Endodermal cell (in vitro differentiated cells): ENCODE results near the gene CPEB1. TPM values are rescaled to one million over a fixed set of nuclear protein-coding genes. Genes with fewer than 3 reads are reported as not detected.

ENCODE experiments used
- DNase-seq: peaks from one replicate; pipeline ENCODE4 v3.0.0-alpha.2; 2017
- H3K27ac ChIP-seq: 2 replicates; pipeline ENCODE4 v1.5.1; 2013; ENCODE audit warnings: mild to moderate bottlenecking, low read depth, low read length, moderate library complexity
- H3K27me3 ChIP-seq: 2 replicates; pipeline ENCODE4 v1.6.1; 2013; ENCODE audit warnings: mild to moderate bottlenecking, low read length, moderate library complexity; ENCODE audit not compliant: insufficient read depth, control insufficient read depth, poor library complexity, severe bottlenecking
- H3K36me3 ChIP-seq: 2 replicates; pipeline ENCODE4 v1.7.0; 2013; ENCODE audit warnings: mild to moderate bottlenecking, low read length, moderate library complexity; ENCODE audit not compliant: control insufficient read depth, insufficient read depth
- H3K4me1 ChIP-seq: one replicate; pipeline ENCODE4 v1.7.0; 2013; ENCODE audit warnings: low read length; ENCODE audit not compliant: control insufficient read depth, insufficient read depth
- H3K4me3 ChIP-seq: 2 replicates; pipeline ENCODE4 v1.5.1; 2013; ENCODE audit warnings: mild to moderate bottlenecking, low read length, moderate library complexity
- H3K9ac ChIP-seq: 2 replicates; pipeline ENCODE4 v1.6.1; 2013; ENCODE audit warnings: mild to moderate bottlenecking, low read length, moderate library complexity; ENCODE audit not compliant: poor library complexity, severe bottlenecking; ENCODE audit errors: extremely low read depth
- H3K9me3 ChIP-seq: 2 replicates; pipeline ENCODE4 v1.6.1; 2013; ENCODE audit warnings: mild to moderate bottlenecking, low read length, moderate library complexity; ENCODE audit not compliant: control insufficient read depth
- H3K27ac Mint-ChIP-seq: 2 replicates; pipeline ENCODE4 v1.8.0; 2020; ENCODE audit warnings: mixed read lengths
- H3K27me3 Mint-ChIP-seq: 2 replicates; pipeline ENCODE4 v1.8.0; 2021; ENCODE audit warnings: mild to moderate bottlenecking, mixed read lengths; ENCODE audit not compliant: insufficient read depth
- H3K36me3 Mint-ChIP-seq: 2 replicates; pipeline ENCODE4 v1.8.0; 2020; ENCODE audit warnings: low read depth, mixed read lengths
- H3K4me1 Mint-ChIP-seq: 2 replicates; pipeline ENCODE4 v1.8.0; 2020; ENCODE audit warnings: mixed read lengths
- H3K4me3 Mint-ChIP-seq: 2 replicates; pipeline ENCODE4 v1.8.0; 2020; ENCODE audit warnings: mild to moderate bottlenecking, moderate library complexity, mixed read lengths
- H3K9me3 Mint-ChIP-seq: 2 replicates; pipeline ENCODE4 v1.8.0; 2020; ENCODE audit warnings: mild to moderate bottlenecking, mixed read lengths
- WGBS, 2 experiments: methylation state at CpG; one replicate each; pipeline versions ENCODE4 v1.1.5 to v1.1.7; 2013; ENCODE audit warnings: missing lambda C conversion rate in 2 of 2, mixed read lengths in 1 of 2; ENCODE audit not compliant: insufficient coverage in 1 of 2, insufficient read length in 1 of 2; 5-methylcytosine and 5-hydroxymethylcytosine counted together
- total RNA-seq, 2 donors: library from RNA; stranded (reverse); fragmentation: NEBNext Ultra II Directional in 1 of 2; extraction: Animal tissue kit (Norgen Biotek cat#: 25700) in 1 of 2; gene quantifications; 2 replicates in 1 of 2; 3 replicates in 1 of 2; pipeline ENCODE4 v1.2.1, GENCODE V29; 2021
- TF ChIP-seq, protein P1 (sequence below): fragments of 200-600 bp; sonication (generic); conservative IDR thresholded peaks from 2 replicates; pipeline ENCODE4 v1.5.0; 2021; ENCODE audit warnings: antibody characterized with exemption, mild to moderate bottlenecking

CPEB1 gene
- total RNA-seq, 2 donors from 2014 or later, result 1.0 to 1.4 TPM

- no peaks in the 10 kb centered on the region for H3K36me3 Mint-ChIP-seq
- H3K9ac ChIP-seq, result no peak overlapping the region
- TF ChIP-seq, protein P1, sequence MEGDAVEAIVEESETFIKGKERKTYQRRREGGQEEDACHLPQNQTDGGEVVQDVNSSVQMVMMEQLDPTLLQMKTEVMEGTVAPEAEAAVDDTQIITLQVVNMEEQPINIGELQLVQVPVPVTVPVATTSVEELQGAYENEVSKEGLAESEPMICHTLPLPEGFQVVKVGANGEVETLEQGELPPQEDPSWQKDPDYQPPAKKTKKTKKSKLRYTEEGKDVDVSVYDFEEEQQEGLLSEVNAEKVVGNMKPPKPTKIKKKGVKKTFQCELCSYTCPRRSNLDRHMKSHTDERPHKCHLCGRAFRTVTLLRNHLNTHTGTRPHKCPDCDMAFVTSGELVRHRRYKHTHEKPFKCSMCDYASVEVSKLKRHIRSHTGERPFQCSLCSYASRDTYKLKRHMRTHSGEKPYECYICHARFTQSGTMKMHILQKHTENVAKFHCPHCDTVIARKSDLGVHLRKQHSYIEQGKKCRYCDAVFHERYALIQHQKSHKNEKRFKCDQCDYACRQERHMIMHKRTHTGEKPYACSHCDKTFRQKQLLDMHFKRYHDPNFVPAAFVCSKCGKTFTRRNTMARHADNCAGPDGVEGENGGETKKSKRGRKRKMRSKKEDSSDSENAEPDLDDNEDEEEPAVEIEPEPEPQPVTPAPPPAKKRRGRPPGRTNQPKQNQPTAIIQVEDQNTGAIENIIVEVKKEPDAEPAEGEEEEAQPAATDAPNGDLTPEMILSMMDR, result no peak
- H3K4me3 Mint-ChIP-seq, result no peak overlapping the region
- H3K9me3 ChIP-seq, result no peaks in the 10 kb centered on the region
- peaks cover 40% of the 10 kb centered on the region for H3K27me3 ChIP-seq
- H3K27ac ChIP-seq, result no peak overlapping the region
- WGBS, 2 experiments, result 87 to 100% methylated on average over 2 to 3 of the region's 3 CpGs
- no peaks in the 10 kb centered on the region for H3K36me3 ChIP-seq
- peaks cover 19% of the 10 kb centered on the region for H3K4me1 Mint-ChIP-seq
- peaks cover 44% of the 10 kb centered on the region for H3K27me3 Mint-ChIP-seq
- no peak for DNase-seq
- no peak overlapping the region for H3K4me3 ChIP-seq
- H3K9me3 Mint-ChIP-seq, result no peaks in the 10 kb centered on the region
- no peak overlapping the region for H3K27ac Mint-ChIP-seq
- no peaks in the 10 kb centered on the region for H3K4me1 ChIP-seq
Observed at GRCh38 chr15:82640672-82641071, 6.5 kb downstream of the CPEB1 start.

DNA sequence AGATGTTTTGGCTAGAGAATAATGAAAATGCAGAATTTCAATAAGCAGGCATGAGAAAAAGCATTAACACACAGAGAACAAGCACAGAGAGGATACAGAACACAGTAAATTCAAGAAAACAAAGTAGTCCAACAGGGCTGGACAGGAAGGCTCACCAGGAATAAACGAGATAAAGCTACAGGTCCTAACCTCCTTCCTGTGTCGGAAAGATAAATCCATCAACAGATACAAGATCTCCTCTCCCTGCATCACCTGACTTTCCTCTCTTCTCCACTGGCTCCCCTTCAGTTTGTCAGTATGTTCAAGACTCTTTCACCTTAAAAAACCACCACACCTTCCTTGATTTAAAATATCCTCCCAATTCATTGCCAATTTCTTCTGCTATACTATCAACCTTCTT is 11.4 kb downstream of the CPEB1 start:
- H3K4me1 Mint-ChIP-seq, result peaks cover 18% of the 10 kb centered on the region
- H3K27me3 Mint-ChIP-seq, result peaks cover 26% of the 10 kb centered on the region
- 80 to 86% methylated on average over 1 to 2 of the region's 2 CpGs for WGBS, 2 experiments

GRCh38 chr15:82630033-82630432 is 17.1 kb downstream of the CPEB1 start:
- 77 to 86% methylated on average over 3 to 4 of the region's 4 CpGs for WGBS, 2 experiments
- Histone ChIP-seq H3K9ac (no peak overlapping the region), H3K27me3 (no peaks in the 10 kb centered on the region), H3K36me3 (no peaks in the 10 kb centered on the region), H3K4me1 (no peaks in the 10 kb centered on the region), H3K27ac (no peak overlapping the region), H3K4me3 (no peak overlapping the region), H3K9me3 (no peaks in the 10 kb centered on the region)
- no peak overlapping the region for H3K27ac Mint-ChIP-seq
- DNase-seq, result no peak
- H3K4me1 Mint-ChIP-seq, result peaks cover 11% of the 10 kb centered on the region
- H3K36me3 Mint-ChIP-seq, result no peaks in the 10 kb centered on the region
- TF ChIP-seq, protein P1, result no peak
- H3K4me3 Mint-ChIP-seq, result no peak overlapping the region
- H3K27me3 Mint-ChIP-seq, result peaks cover 2% of the 10 kb centered on the region
- no peaks in the 10 kb centered on the region for H3K9me3 Mint-ChIP-seq

More for the DNA sequence above, 11.4 kb downstream of the CPEB1 start:
- no peak for DNase-seq
- Mint-ChIP-seq H3K36me3 (no peaks in the 10 kb centered on the region), H3K9me3 (no peaks in the 10 kb centered on the region), H3K27ac (no peak overlapping the region), H3K4me3 (no peak overlapping the region)
- H3K27ac ChIP-seq, result no peak overlapping the region
- no peaks in the 10 kb centered on the region for H3K9me3 ChIP-seq
- H3K9ac ChIP-seq, result no peak overlapping the region
- no peaks in the 10 kb centered on the region for H3K36me3 ChIP-seq
- H3K4me1 ChIP-seq, result no peaks in the 10 kb centered on the region
- H3K27me3 ChIP-seq, result peaks cover 22% of the 10 kb centered on the region
- TF ChIP-seq, protein P1, result no peak
- no peak overlapping the region for H3K4me3 ChIP-seq
